ENCODE results near the gene SLC13A2.

The SLC13A2 gene

GRCh38 chr17:28475151-28475900 lies 1.9 kb downstream of the SLC13A2 start:
- peak overlapping the region in 1 of 11 experiments; percentile 14; a peak in 1 of 22 replicates for H3K9ac ChIP-seq
- 0 out of 22 replicates have a peak, but pooled peaks cover 0 to 3% (median 0%) of the 10 kb centered on the region in 11 experiments for H3K27me3 ChIP-seq
- H3K27ac ChIP-seq: peak overlapping the region in 6 of 11 experiments; percentile 6 to 57 (median 43); a peak in 8 of 22 replicates
- no peak overlapping the region for H3K4me3 ChIP-seq
- peak overlapping the region in 9 of 11 experiments; percentile 9 to 94 (median 75); a peak in 18 of 22 replicates for H3K4me2 ChIP-seq
- no peak for TF ChIP-seq Cebpa-rat (IDR thresholded peaks at IDR 0.05)
- H3K36me3 ChIP-seq: no peaks in the 10 kb centered on the region
- H4K20me1 ChIP-seq: no peaks in the 10 kb centered on the region
- peaks cover 0 to 83% (median 49%) of the 10 kb centered on the region in 10 experiments; a peak in 17 of 20 replicates for H3K4me1 ChIP-seq
- H3K9me3 ChIP-seq (replicated peaks in 1 of 11): no peaks in the 10 kb centered on the region

GRCh38 chr17:28476076-28476865 lies 2.8 kb downstream of the SLC13A2 start:
- no peak for TF ChIP-seq Cebpa-rat (IDR thresholded peaks at IDR 0.05)
- Histone ChIP-seq H3K27me3 (no peaks in the 10 kb centered on the region), H3K9me3 (replicated peaks in 1 of 11) (no peaks in the 10 kb centered on the region), H3K9ac (peak overlapping the region in 2 of 11 experiments; percentile 16 to 25; a peak in 2 of 22 replicates), H4K20me1 (no peaks in the 10 kb centered on the region), H3K36me3 (no peaks in the 10 kb centered on the region), H3K4me1 (peaks cover 0 to 73% (median 40%) of the 10 kb centered on the region in 10 experiments; a peak in 16 of 20 replicates), H3K4me3 (no peak overlapping the region), H3K27ac (peak overlapping the region in 4 of 11 experiments; percentile 35 to 54 (median 46); a peak in 7 of 22 replicates), H3K4me2 (peak overlapping the region in 7 of 11 experiments; percentile 49 to 94 (median 78); a peak in 14 of 22 replicates)

- TF ChIP-seq Cebpa-rat (IDR thresholded peaks at IDR 0.05): no peak
- H3K36me3 ChIP-seq: no peaks in the 10 kb centered on the region
- H3K4me2 ChIP-seq: no peak overlapping the region; a peak in 1 of 22 replicates
- H3K27ac ChIP-seq: no peak overlapping the region
- H4K20me1 ChIP-seq: no peaks in the 10 kb centered on the region
- no peak overlapping the region for H3K4me3 ChIP-seq
- no peaks in the 10 kb centered on the region for H3K27me3 ChIP-seq
- H3K4me1 ChIP-seq: peaks cover 0 to 57% (median 30%) of the 10 kb centered on the region in 10 experiments; a peak in 16 of 20 replicates
- H3K9ac ChIP-seq: no peak overlapping the region
- no peaks in the 10 kb centered on the region for H3K9me3 ChIP-seq (replicated peaks in 1 of 11)
These were observed 4.5 kb downstream of the SLC13A2 start for GRCh38 chr17:28477928-28478327.

- Histone ChIP-seq H3K4me1 (peaks cover 4 to 54% (median 30%) of the 10 kb centered on the region in 10 experiments; a peak in 18 of 20 replicates), H3K27ac (no peak overlapping the region), H3K9me3 (replicated peaks in 1 of 11) (no peaks in the 10 kb centered on the region), H3K36me3 (no peaks in the 10 kb centered on the region), H3K4me3 (no peak overlapping the region), H3K27me3 (no peaks in the 10 kb centered on the region), H3K9ac (no peak overlapping the region), H4K20me1 (no peaks in the 10 kb centered on the region), H3K4me2 (peak overlapping the region in 5 of 11 experiments; percentile 10 to 49 (median 33); a peak in 7 of 22 replicates)
- no peak for TF ChIP-seq Cebpa-rat (IDR thresholded peaks at IDR 0.05)
These were observed 5.5 kb downstream of the SLC13A2 start for GRCh38 chr17:28478712-28479615.

- no peak overlapping the region for H3K4me3 ChIP-seq
- no peak overlapping the region for H3K27ac ChIP-seq
- H3K4me2 ChIP-seq: no peak overlapping the region
- H3K9ac ChIP-seq: no peak overlapping the region
- TF ChIP-seq Cebpa-rat (IDR thresholded peaks at IDR 0.05): no peak
- H3K27me3 ChIP-seq: no peaks in the 10 kb centered on the region
- H3K36me3 ChIP-seq: no peaks in the 10 kb centered on the region
- H4K20me1 ChIP-seq: no peaks in the 10 kb centered on the region
- peaks cover 17 to 54% (median 34%) of the 10 kb centered on the region in 10 experiments; a peak in 19 of 20 replicates for H3K4me1 ChIP-seq
- no peaks in the 10 kb centered on the region for H3K9me3 ChIP-seq (replicated peaks in 1 of 11)
These were observed 6.8 kb downstream of the SLC13A2 start for GRCh38 chr17:28480278-28480677.

- H3K27me3 ChIP-seq: no peaks in the 10 kb centered on the region
- H3K9me3 ChIP-seq (replicated peaks in 1 of 11): no peaks in the 10 kb centered on the region
- no peak overlapping the region for H3K4me2 ChIP-seq
- TF ChIP-seq Cebpa-rat (IDR thresholded peaks at IDR 0.05): no peak
- H3K27ac ChIP-seq: no peak overlapping the region
- H3K36me3 ChIP-seq: no peaks in the 10 kb centered on the region
- H3K4me3 ChIP-seq: no peak overlapping the region
- peaks cover 17 to 52% (median 28%) of the 10 kb centered on the region in 10 experiments; a peak in 19 of 20 replicates for H3K4me1 ChIP-seq
- no peaks in the 10 kb centered on the region for H4K20me1 ChIP-seq
- no peak overlapping the region for H3K9ac ChIP-seq
These were observed 7.5 kb downstream of the SLC13A2 start for GRCh38 chr17:28480799-28481571.

- Histone ChIP-seq H3K4me2 (no peak overlapping the region), H3K36me3 (no peaks in the 10 kb centered on the region), H3K9ac (no peak overlapping the region), H3K4me1 (peaks cover 30 to 52% (median 35%) of the 10 kb centered on the region in 10 experiments), H3K9me3 (replicated peaks in 1 of 11) (no peaks in the 10 kb centered on the region), H3K27me3 (no peaks in the 10 kb centered on the region), H4K20me1 (no peaks in the 10 kb centered on the region), H3K27ac (no peak overlapping the region), H3K4me3 (no peak overlapping the region)
- TF ChIP-seq Cebpa-rat (IDR thresholded peaks at IDR 0.05): no peak
These were observed 9.2 kb downstream of the SLC13A2 start for GRCh38 chr17:28482551-28483199.
